ENCODE data around the gene GNG2.

The GNG2 gene

DNA sequence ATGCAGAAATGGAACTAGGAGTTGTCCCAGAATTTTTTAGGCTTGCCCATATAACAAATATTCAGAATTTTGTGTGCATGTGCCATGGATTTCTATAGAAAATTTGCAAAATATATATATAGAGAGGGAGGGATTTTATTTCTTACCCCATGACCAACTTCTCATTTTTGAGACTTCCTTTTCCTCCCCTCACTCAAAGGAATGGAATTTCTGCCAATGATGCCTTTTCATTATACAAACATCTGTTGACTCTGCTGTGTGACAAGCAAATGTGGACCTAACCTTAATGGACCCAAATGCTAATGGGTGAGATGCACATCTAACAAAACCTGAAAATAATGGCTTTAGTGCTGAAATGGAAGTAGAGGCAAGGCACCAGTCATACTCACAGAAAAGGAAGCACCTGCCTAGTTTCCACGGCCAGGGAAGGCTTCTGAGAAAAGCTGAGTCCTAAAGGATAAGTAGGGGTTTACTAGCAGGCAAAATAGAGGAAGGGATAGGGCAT is 3.6 kb upstream of the GNG2 start:
- TF ChIP-seq ZNF626 (tag by site-specific recombination; IDR thresholded peaks at IDR 0.05), result no peak
- TF ChIP-seq ZBTB1 (tag by site-specific recombination; IDR thresholded peaks at IDR 0.05), result no peak
- TF ChIP-seq ZNF623 (tag by site-specific recombination; IDR thresholded peaks at IDR 0.05), result no peak
- 0 out of 2 replicates have a peak, but pooled peaks have one; percentile 21 for TF ChIP-seq TRIM28 (IDR thresholded peaks at IDR 0.05; ENCODE audit: borderline replicate concordance, low read length)
- no peak for TF ChIP-seq ZNF398 (tag by site-specific recombination; IDR thresholded peaks at IDR 0.05)
- Histone ChIP-seq H3K27ac (ENCODE audit: extremely low read depth, low read depth, low read length) (no peak overlapping the region), H3K4me3 (ENCODE audit: low read depth, low read length) (no peak overlapping the region), H3K4me1 (ENCODE audit: control insufficient read depth, insufficient read depth, low read length) (peaks cover 5% of the 10 kb centered on the region; the same call in 1 of the 2 replicates), H3K36me3 (ENCODE audit: control insufficient read depth in 2 of 2, insufficient read depth in 1 of 2, low read length in 2 of 2) (no peaks in the 10 kb centered on the region), H3K9me3 (ENCODE audit: control insufficient read depth, insufficient read depth, low read depth, low read length) (no peaks in the 10 kb centered on the region)
- ChIA-PET POLR2A (no interaction called here), CTCF (interaction anchor here (0.6 kb wide), 1 partner anchor 55 kb away, joined by 3 read pairs; no protein-coding TSS in a partner anchor)

- TF ChIP-seq ZNF596 (tag by site-specific recombination; IDR thresholded peaks at IDR 0.05) (no peak), ZNF561 (tag by site-specific recombination; IDR thresholded peaks at IDR 0.05; ENCODE audit: borderline replicate concordance) (no peak), PRDM1 (tag by site-specific recombination; IDR thresholded peaks at IDR 0.05) (no peak), ZNF585B (tag by site-specific recombination; IDR thresholded peaks at IDR 0.05) (no peak), ZSCAN5A (tag by site-specific recombination; IDR thresholded peaks at IDR 0.05) (no peak), ZNF704 (tag by site-specific recombination; IDR thresholded peaks at IDR 0.05) (no peak)
- Histone ChIP-seq H3K27ac (ENCODE audit: extremely low read depth, low read depth, low read length) (no peak overlapping the region), H3K4me3 (ENCODE audit: low read depth, low read length) (no peak overlapping the region), H3K4me1 (ENCODE audit: control insufficient read depth, insufficient read depth, low read length) (peaks cover 12% of the 10 kb centered on the region), H3K36me3 (ENCODE audit: control insufficient read depth in 2 of 2, insufficient read depth in 1 of 2, low read length in 2 of 2) (no peaks in the 10 kb centered on the region), H3K9me3 (ENCODE audit: control insufficient read depth, insufficient read depth, low read depth, low read length) (no peaks in the 10 kb centered on the region)
- ChIA-PET POLR2A (no interaction called here), CTCF (interaction anchor here (0.7 kb wide), 1 partner anchor 252 kb away, joined by 5 read pairs; no protein-coding TSS in a partner anchor)
These were observed 1.3 kb upstream of the GNG2 start for GRCh38 chr14:51859131-51859530.

- Histone ChIP-seq H3K27ac (ENCODE audit: extremely low read depth, low read depth, low read length) (no peak overlapping the region; the same call in 1 of the 2 replicates), H3K4me1 (ENCODE audit: control insufficient read depth, insufficient read depth, low read length) (peaks cover 12% of the 10 kb centered on the region), H3K9me3 (ENCODE audit: control insufficient read depth, insufficient read depth, low read depth, low read length) (no peaks in the 10 kb centered on the region), H3K36me3 (ENCODE audit: control insufficient read depth in 2 of 2, insufficient read depth in 1 of 2, low read length in 2 of 2) (no peaks in the 10 kb centered on the region), H3K4me3 (ENCODE audit: low read depth, low read length) (peak overlapping the region; percentile 50)
- TF ChIP-seq, protein P1, sequence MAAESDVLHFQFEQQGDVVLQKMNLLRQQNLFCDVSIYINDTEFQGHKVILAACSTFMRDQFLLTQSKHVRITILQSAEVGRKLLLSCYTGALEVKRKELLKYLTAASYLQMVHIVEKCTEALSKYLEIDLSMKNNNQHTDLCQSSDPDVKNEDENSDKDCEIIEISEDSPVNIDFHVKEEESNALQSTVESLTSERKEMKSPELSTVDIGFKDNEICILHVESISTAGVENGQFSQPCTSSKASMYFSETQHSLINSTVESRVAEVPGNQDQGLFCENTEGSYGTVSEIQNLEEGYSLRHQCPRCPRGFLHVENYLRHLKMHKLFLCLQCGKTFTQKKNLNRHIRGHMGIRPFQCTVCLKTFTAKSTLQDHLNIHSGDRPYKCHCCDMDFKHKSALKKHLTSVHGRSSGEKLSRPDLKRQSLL (tag by site-specific recombination; IDR thresholded peaks at IDR 0.05), result peak; percentile 45; the same call in 1 of the 2 replicates
- no peak for TF ChIP-seq ZNF768 (tag by site-specific recombination; IDR thresholded peaks at IDR 0.05)
- TF ChIP-seq ZNF335 (tag by site-specific recombination; conservative IDR thresholded peaks at IDR 0.05), result peak; percentile 32; the same call in 1 of the 2 replicates
- TF ChIP-seq GLI2 (tag by site-specific recombination; IDR thresholded peaks at IDR 0.05; ENCODE audit: borderline replicate concordance, low read depth), result no peak
- no peak for TF ChIP-seq ZNF157 (tag by site-specific recombination; IDR thresholded peaks at IDR 0.05)
- 0 out of 2 replicates have a peak, but pooled peaks have one; percentile 10 for TF ChIP-seq TRIM28 (IDR thresholded peaks at IDR 0.05; ENCODE audit: borderline replicate concordance, low read length)
- no peak for TF ChIP-seq ZXDB (tag by site-specific recombination; IDR thresholded peaks at IDR 0.05)
- no peak for TF ChIP-seq REST (tag by site-specific recombination; IDR thresholded peaks at IDR 0.05)
- no peak for TF ChIP-seq ZNF747 (tag by site-specific recombination; IDR thresholded peaks at IDR 0.05)
- POLR2A ChIA-PET, result interaction anchor here (0.5 to 1.2 kb wide), 5 partner anchors 8 to 1647 kb away, joined by 3 to 6 read pairs (median 3); no protein-coding TSS in a partner anchor
- CTCF ChIA-PET, result interaction anchor here (0.6 to 1.6 kb wide), 4 partner anchors 80 to 394 kb away, joined by 3 to 5 read pairs (median 3); no protein-coding TSS in a partner anchor
These were observed 550 bp downstream of the GNG2 start for GRCh38 chr14:51860825-51861499.
